AG04449 (cell line): Measurements from ENCODE around the gene IRAK3.

Experiments used
- CTCF ChIA-PET: fragments of 350-600 bp; formaldehyde crosslinking; extraction: SDS; loops from one replicate; lab custom pipeline; 2021; ENCODE audit warnings: antibody characterized with exemption; lab: Yijun Ruan, JAX
- POLR2A ChIA-PET: fragments of 400-600, 350-600 bp; formaldehyde crosslinking; extraction: SDS; loops from one replicate; lab custom pipeline; 2020; ENCODE audit warnings: antibody characterized with exemption, inconsistent platforms; lab: Yijun Ruan, JAX
- DNase-seq: peaks from one replicate; pipeline ENCODE4 v3.0.0-alpha.2; 2010; ENCODE audit warnings: low read depth, low spot score
- H3K4me3 ChIP-seq: 2 replicates; pipeline ENCODE4 v1.5.1; 2011; ENCODE audit warnings: low read depth, mild to moderate bottlenecking, control low read depth, low read length
- CTCF ChIP-seq: IDR thresholded peaks from one replicate; pipeline ENCODE4 v1.5.1; 2011; ENCODE audit warnings: mild to moderate bottlenecking, moderate library complexity, low read length, control low read depth, inconsistent platforms; ENCODE audit not compliant: insufficient read depth; ENCODE audit errors: missing control alignments

IRAK3 gene

DNA sequence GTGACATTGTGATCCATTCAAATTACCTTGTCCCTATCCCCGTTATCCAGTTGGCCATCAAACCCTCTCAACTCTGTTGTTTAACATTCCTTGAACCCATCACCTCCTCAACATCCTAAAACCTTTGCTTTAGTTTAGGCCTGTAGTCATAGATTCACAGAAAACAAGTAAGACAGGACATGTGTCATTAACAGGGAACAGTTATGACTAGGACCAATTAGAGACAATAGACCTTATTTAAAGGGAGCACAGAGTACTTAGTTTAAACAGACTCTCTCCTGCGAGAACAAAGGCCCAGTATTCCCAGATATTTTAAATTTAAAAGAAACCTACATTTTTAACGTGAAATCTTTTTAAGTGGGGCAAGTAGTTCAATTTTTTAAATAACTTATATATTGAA, 93.2 kb downstream of the IRAK3 start:
- ChIA-PET POLR2A (no interaction called here), CTCF (interaction anchor here (1.9 to 2.2 kb wide), 2 partner anchors 13 to 126 kb away, joined by 12 to 13 read pairs; no protein-coding TSS in a partner anchor)
- H3K4me3 ChIP-seq = no peak overlapping the region
- DNase-seq = no peak
- TF ChIP-seq CTCF = no peak

- CTCF ChIA-PET = no interaction called here
- POLR2A ChIA-PET = no interaction called here
- no peak for TF ChIP-seq CTCF
- no peak overlapping the region for H3K4me3 ChIP-seq
- DNase-seq = no peak
Observed at GRCh38 chr12:66287275-66287674, 98.3 kb downstream of the IRAK3 start.

GRCh38 chr12:66288121-66288520, 99.1 kb downstream of the IRAK3 start:
- CTCF ChIA-PET = no interaction called here
- no peak for TF ChIP-seq CTCF
- H3K4me3 ChIP-seq = no peak overlapping the region
- POLR2A ChIA-PET = no interaction called here
- DNase-seq = no peak

GRCh38 chr12:66289485-66289884, 100.5 kb downstream of the IRAK3 start:
- no peak for DNase-seq
- TF ChIP-seq CTCF = no peak
- POLR2A ChIA-PET = no interaction called here
- no peak overlapping the region for H3K4me3 ChIP-seq
- CTCF ChIA-PET = no interaction called here

GRCh38 chr12:66290716-66291200, 101.7 kb downstream of the IRAK3 start:
- no peak for DNase-seq
- ChIA-PET CTCF (no interaction called here), POLR2A (no interaction called here)
- no peak for TF ChIP-seq CTCF
- no peak overlapping the region for H3K4me3 ChIP-seq

GRCh38 chr12:66296176-66296683, 107.2 kb downstream of the IRAK3 start:
- TF ChIP-seq CTCF = no peak
- ChIA-PET CTCF (no interaction called here), POLR2A (no interaction called here)
- H3K4me3 ChIP-seq = no peak overlapping the region
- DNase-seq = no peak
